NCI-H460 (cell line): ENCODE data around the gene ITGB4. TPM values are rescaled to one million over a fixed set of nuclear protein-coding genes. Genes with fewer than 3 reads are reported as not detected.
A peak's percentile ranks its signal among the peaks of the same experiment; 100 is the strongest.

Experiments used
- DNase-seq: peaks from one replicate; pipeline ENCODE4 v3.0.0-alpha.2; 2016; ENCODE audit warnings: low read depth; ENCODE audit errors: extremely low read depth
- polyA plus RNA-seq: library from polyadenylated mRNA; depleted of rRNA; stranded (reverse); fragments of >200 nt; gene quantifications from 2 replicates; pipeline ENCODE4 v1.2.3, GENCODE V29; 2014; cell fraction: nucleus; rRNA removed
- total RNA-seq: library from RNA; depleted of rRNA; stranded (reverse); fragments of >200 nt; shearing (Covaris generic); gene quantifications from 2 replicates; pipeline ENCODE4 v1.2.3, GENCODE V29; 2014; rRNA removed

Gene ITGB4
- total RNA-seq: 14.5 and 18.0 TPM in 2 replicates
- polyA plus RNA-seq: 7.7 and 13.1 TPM in 2 replicates

DNA sequence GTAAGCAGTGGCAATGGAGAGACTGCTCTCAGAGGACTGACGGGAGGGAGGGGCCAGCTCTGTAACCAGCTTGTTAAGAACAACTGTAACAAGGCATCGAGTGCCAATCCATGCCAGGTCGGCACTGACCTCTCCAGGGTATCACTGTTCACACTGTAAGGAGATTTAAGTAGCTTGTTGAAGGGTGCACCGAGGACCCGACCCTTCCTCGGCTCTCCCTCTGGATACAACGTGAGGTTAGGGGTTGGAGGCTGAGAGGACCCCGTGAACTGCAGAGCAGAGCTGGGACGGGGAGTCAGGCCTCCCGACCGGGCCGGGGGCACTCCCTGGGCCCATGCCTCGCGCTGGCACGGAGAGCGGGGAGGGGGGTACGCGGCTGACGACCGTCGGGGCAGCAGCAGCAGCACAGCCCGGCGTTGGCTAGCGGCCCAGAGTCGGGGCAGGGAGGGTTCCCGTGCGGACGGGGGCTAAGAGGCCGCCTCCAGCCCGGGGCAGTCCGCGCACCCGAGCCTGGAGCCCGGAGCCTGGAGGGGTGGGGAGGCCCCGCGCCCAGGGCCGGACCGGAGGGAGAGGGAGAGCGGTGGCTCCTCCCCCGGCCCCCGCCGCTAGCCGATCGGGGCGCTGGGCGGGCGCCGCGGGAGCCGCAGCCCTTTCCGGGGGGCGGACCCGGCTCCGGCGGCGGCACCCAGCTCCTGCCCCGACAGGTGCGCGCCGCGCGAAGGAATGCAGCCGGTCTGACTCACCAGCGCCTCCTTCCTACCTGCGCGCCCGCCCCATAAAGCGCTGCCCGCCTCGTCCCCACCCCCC lies at the start of gene ITGB4:
Gene ITGB4 (plus strand): TSS at position 804 of the 807 bp plus-strand sequence. CDS start 3,245 bp downstream, outside the sequence.
- no peak for DNase-seq

GRCh38 chr17:75672011-75672410 lies 49.2 kb upstream of the ITGB4 start:
- no peak for DNase-seq

GRCh38 chr17:75673487-75673886 lies 47.8 kb upstream of the ITGB4 start:
- DNase-seq: no peak

- DNase-seq: no peak
Measured at GRCh38 chr17:75676461-75676860, 44.8 kb upstream of the ITGB4 start.

GRCh38 chr17:75679706-75680211 lies 41.5 kb upstream of the ITGB4 start:
- peak; percentile 66 for DNase-seq

DNA sequence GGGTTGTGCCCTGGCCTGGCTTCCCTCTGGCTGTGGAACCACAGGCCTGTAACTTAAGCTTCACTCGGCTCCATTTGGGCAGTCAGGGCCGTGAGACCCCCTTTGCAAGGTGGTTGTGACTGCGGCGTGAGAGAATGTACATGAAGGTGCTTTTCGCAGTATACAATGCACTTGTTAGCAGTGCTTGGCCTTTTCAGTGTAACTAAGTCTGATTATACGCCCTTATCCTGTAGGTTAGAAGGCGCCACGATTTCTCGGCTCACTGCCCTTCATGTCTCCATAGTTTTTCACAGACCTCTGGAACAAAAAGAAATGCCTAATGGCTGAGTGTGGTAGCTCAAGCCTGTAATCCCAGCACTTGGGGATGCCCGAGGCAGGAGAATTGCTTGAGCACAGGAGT lies 40.8 kb upstream of the ITGB4 start:
- no peak for DNase-seq

DNA sequence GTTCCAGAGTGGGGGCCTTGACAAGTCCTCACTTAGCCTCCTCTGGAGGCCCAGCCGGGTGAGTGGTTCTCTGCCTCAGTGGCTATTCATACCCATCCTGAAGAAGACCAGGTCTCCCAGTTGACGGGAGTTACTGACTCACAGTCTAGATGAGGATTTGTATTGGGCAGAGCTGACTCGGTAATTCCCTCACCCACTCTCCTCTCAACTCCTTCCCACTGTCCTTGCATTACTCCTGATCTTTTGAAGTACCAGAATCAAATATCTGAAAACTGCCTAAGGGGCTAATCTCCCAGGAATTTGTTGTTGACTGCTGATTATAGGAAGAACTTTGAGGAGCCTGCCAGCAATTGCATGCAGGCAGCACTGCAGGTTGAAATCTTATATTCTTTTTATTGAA lies 40.0 kb upstream of the ITGB4 start:
- DNase-seq: no peak

DNA sequence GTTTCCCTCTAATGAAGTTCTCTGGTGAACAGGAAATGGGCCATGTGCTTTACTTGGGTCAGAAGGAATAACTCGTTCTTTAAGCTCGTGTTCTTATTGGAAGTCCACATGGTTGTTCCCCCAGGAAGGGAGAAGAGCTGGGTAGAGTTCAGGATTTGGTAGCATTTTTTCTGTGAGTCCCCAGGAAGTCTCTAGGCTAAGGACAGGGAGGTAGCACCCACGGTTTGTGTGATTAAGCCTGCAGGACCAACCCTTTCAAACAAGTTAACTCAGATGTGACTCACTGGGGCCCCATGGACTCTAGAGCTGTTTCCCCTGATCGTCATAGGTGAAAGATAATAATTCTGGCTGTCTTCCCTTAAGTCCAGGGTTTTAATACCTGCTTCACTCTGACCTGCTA lies 37.7 kb upstream of the ITGB4 start:
- no peak for DNase-seq

DNA sequence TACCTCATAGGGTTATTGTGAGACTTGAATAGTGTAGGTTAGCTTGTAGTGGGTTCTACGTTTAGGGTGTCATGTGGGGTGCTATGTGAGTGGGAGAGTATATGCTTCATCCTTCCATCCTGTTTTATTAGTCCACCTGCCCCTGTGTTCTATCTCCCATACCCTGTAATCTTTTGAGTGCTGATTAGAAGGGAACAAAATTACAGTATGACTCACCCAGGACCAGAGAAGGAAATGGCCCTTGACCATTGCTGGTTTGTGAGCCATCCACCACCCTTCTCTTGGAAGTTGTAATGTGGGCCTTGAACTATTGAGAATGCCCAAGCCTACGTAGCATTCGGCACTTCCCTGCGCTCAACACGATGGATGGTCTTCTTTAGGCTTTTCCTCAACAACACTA lies 37.0 kb upstream of the ITGB4 start:
- DNase-seq: no peak

DNA sequence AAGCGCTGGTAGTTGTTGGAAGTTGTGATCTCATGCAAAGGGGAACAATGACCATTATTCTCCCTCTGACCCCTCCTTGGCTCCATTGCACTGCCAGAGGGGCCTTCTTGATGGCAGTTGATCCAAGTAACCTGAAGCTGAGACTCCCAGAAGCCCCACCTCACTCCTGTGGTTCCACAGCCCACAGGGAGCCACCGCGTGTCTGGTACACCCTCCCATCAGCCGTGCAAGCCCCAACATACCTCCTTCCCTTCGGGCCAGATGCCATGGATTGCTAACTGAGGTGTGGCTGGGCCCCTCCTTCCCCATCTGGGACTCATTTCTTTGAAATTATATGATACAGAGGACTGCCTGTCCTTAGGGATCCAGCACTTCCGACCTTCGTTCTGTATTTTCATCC lies 36.3 kb upstream of the ITGB4 start:
- no peak for DNase-seq

- DNase-seq: no peak
Measured at GRCh38 chr17:75685499-75685898, 35.8 kb upstream of the ITGB4 start.

GRCh38 chr17:75688209-75688825 lies 32.9 kb upstream of the ITGB4 start:
- no peak for DNase-seq

DNA sequence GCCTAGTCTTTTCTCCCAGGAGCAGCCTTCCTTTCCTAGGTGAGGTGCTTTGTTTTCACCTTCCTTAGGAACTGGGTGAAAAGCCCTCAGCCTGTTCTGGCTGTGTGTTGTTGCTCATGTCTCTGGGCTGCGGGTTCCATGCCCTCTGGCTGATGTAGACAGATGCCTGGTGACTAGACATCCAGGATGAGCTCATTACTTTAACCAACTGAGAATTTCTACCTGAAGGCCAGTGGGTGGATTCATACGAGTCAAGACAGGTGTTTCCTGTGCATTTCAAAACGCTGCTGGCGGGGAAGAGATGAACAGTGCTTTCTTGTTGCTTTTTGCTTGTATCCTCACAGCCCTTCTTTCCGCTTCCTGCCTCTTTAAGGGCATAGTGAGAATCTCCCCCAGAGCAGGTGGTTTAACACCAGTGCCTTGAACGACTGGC lies 31.8 kb upstream of the ITGB4 start:
- DNase-seq: no peak

GRCh38 chr17:75691371-75691791 lies 29.9 kb upstream of the ITGB4 start:
- DNase-seq: no peak

DNA sequence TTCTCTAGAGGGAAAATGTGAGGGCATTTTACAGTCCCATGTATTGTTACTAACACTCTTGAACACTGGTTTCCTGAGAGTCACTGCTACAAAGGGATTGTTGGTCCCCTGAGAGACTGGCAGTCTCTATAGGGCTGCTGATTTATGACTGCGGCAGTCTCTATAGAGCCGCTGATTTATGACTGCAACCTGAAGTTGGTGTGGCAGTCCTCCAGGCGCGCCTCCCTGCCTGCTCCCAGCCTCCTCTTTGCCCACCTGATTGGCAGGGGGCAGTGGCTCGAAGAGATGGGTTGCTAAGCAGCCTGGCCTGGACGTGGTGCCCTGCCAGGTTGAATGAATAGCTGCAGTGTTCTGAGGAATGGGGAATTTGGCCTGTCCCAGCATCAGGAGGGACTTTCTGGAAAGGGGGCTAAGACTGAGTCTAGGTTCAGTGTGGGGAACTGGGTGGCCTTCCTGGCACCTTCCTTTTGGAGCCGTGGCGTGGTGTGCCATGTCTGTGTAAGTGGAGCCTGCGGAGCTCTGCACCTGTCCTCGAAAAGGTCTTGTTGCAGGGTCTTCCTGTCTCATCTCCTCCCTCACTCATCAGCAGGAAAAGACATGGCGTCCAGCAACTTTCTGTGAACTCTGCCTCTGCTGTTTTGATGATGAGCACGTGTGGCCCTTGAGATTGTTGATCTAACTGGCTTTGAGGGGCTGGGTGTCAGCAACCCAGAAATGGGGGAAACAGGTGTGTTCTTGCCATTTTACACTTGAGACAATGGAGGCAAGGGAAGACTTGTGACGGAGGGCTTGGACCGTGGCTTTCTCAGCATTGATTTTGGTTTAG lies 29.2 kb upstream of the ITGB4 start:
- DNase-seq: no peak

DNA sequence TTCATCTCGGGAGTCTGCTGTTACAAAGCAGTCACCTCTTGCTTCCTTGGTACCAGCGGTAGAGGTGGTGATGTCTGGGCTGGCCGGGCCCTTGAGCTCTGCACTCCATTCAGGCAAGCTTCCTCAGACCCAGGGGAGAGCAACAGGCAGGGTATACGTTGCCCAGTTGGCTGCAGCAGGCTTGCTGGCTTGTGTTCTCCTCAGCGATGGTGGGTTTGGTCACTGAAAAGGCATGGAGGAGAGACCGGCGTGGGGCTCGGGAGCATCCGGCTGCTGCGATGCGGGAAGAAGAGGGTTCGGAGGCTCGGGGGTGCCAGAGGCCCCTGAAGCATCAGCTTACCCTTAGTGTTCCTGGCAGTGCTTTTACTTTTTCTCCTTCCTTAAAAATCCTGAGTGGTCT lies 28.3 kb upstream of the ITGB4 start:
- DNase-seq: no peak

GRCh38 chr17:75693500-75694481 lies 27.5 kb upstream of the ITGB4 start:
- no peak for DNase-seq

DNA sequence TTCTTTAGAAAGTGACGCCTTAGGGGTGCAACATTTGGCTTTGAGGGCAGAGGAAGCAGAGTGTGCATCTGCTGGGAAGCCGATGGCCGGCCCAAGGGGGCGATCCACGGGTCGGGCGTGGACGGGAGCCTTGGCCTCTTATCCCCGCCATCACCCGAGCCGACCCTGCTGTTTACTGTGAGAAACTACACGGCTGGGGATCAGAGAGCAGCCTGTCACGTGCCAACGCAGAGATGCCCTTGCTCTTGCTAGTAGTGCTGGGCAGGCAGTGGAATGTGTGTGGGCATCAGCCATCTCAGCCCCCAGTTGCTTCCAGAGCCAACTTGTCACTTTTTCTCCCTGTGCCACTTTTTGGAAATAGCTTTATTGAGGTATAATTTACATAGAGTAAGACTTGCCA lies 26.7 kb upstream of the ITGB4 start:
- no peak for DNase-seq

GRCh38 chr17:75695141-75695829 lies 26.0 kb upstream of the ITGB4 start:
- no peak for DNase-seq
